Transverse colon (tissue), 4 donors: Measurements from ENCODE around the gene PTPN11. TPM values are rescaled to one million over a fixed set of nuclear protein-coding genes. Genes with fewer than 3 reads are reported as not detected.

Experiments
- DNase-seq: peaks from one replicate; pipeline ENCODE4 v3.0.0-alpha.2; 2019
- H3K27ac ChIP-seq, 4 donors: fragments of 200-600 bp; sonication (generic); 2 replicates each; pipeline ENCODE4 v1.5.1; 2016 to 2018; ENCODE audit warnings: inconsistent platforms in 4 of 4
- H3K27me3 ChIP-seq: fragments of 200-600 bp; sonication (generic); 2 replicates; pipeline ENCODE4 v1.5.1; 2017; ENCODE audit warnings: inconsistent platforms
- H3K36me3 ChIP-seq, 4 donors: fragments of 200-600 bp; sonication (generic); 2 replicates each; pipeline ENCODE4 v1.5.1; 2017 to 2019; ENCODE audit warnings: inconsistent platforms in 4 of 4
- H3K4me1 ChIP-seq, 4 donors: fragments of 200-600 bp; sonication (generic); 2 replicates each; pipeline ENCODE4 v1.5.1; 2017 to 2020; ENCODE audit warnings: inconsistent platforms in 4 of 4
- H3K4me3 ChIP-seq, 4 donors: fragments of 200-600 bp; sonication (generic); 1 replicate in 1 of 4; 2 replicates in 3 of 4; pipeline versions ENCODE4 v1.5.1 to v1.6.1; 2017 to 2019; ENCODE audit warnings: inconsistent platforms in 4 of 4
- H3K9me3 ChIP-seq, 2 donors: fragments of 200-600 bp; sonication (generic); 2 replicates each; pipeline ENCODE4 v1.5.1; 2017 to 2019; ENCODE audit warnings: inconsistent platforms in 2 of 2
- EP300 ChIP-seq: sonication (generic); formaldehyde crosslinking; IDR thresholded peaks from one replicate; pipeline ENCODE4 v1.6.1; 2017; ENCODE audit warnings: antibody characterized with exemption, low read depth
- POLR2A ChIP-seq: fragments of 450-650 bp; IDR thresholded peaks from one replicate; pipeline ENCODE4 v1.6.1; 2016; ENCODE audit warnings: antibody characterized with exemption, mild to moderate bottlenecking, moderate library complexity
- POLR2AphosphoS5 ChIP-seq, 3 donors: sonication (generic); formaldehyde crosslinking; IDR thresholded peaks; one replicate each; pipeline ENCODE4 v1.6.1; 2016; ENCODE audit warnings: antibody characterized with exemption in 3 of 3
- WGBS, 2 donors: methylation state at CpG; one replicate each; pipeline ENCODE4 v1.1.5; 2018; ENCODE audit warnings: low coverage in 1 of 2; 5-methylcytosine and 5-hydroxymethylcytosine counted together
- in situ Hi-C, 4 donors: fragments of 200-750 bp; cut with MboI; loops; one replicate each; pipeline versions ENCODE4 v1.15.0 to v1.15.1; 2017; ENCODE audit warnings: low sequenced_read_pairs in 3 of 4, low pct_ligation_motif_present in 1 of 4, low pct_unique_long_range_greater_than_20kb in 1 of 4
- intact Hi-C: fragments of 100-400 bp; cut with DNase I; formaldehyde crosslinking; loops from one replicate; pipeline ENCODE4 v1.15.1; 2023; ENCODE audit warnings: low total_unique reads
- total RNA-seq, 4 donors: library from RNA; depleted of rRNA; stranded (reverse); fragments of >200 nt; gene quantifications; one replicate each; pipeline ENCODE4 v1.1.0, GENCODE V29; 2016
- TF ChIP-seq, protein P1 (sequence below), 5 experiments: fragments of 200-600 bp in 3 of 5; fragments of 450-650 bp in 2 of 5; sonication (generic) in 3 of 5; IDR thresholded peaks; 1 replicate in 2 of 5; 2 replicates in 3 of 5; pipeline ENCODE4 v1.5.1; 2016 to 2017; ENCODE audit warnings: antibody characterized with exemption in 5 of 5, inconsistent platforms in 3 of 5, mild to moderate bottlenecking in 2 of 5, moderate library complexity in 1 of 5

The PTPN11 gene
- total RNA-seq, 4 donors from 2014 or later: 46.4 to 56.7 (median 50.3) TPM

DNA sequence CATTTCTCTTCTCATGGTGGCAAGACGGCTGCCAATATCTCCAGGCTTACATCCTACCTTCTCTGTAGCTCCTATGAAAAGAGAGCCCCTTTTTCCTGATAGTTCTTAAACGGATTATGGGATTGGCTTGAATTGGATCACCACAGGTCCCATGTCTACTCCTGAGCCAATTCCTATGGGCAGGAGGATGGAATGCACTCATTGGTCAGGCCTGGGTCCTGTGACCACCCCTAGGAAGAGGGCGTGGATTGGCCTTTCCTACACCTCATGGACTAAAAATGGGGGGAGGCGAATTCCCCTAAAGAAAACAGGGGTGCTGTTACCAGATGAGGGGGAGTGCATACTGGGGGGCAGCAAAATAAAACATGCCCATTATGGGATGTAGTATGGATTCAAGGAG, 108.8 kb downstream of the PTPN11 start:
- Histone ChIP-seq H3K4me3 (no peak overlapping the region), H3K9me3 (no peaks in the 10 kb centered on the region), H3K27me3 (no peaks in the 10 kb centered on the region), H3K27ac (no peak overlapping the region), H3K36me3 (no peaks in the 10 kb centered on the region), H3K4me1 (no peaks in the 10 kb centered on the region)
- DNase-seq: no peak
- TF ChIP-seq, protein P1, sequence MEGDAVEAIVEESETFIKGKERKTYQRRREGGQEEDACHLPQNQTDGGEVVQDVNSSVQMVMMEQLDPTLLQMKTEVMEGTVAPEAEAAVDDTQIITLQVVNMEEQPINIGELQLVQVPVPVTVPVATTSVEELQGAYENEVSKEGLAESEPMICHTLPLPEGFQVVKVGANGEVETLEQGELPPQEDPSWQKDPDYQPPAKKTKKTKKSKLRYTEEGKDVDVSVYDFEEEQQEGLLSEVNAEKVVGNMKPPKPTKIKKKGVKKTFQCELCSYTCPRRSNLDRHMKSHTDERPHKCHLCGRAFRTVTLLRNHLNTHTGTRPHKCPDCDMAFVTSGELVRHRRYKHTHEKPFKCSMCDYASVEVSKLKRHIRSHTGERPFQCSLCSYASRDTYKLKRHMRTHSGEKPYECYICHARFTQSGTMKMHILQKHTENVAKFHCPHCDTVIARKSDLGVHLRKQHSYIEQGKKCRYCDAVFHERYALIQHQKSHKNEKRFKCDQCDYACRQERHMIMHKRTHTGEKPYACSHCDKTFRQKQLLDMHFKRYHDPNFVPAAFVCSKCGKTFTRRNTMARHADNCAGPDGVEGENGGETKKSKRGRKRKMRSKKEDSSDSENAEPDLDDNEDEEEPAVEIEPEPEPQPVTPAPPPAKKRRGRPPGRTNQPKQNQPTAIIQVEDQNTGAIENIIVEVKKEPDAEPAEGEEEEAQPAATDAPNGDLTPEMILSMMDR (IDR thresholded peaks at IDR 0.05): no peak
- TF ChIP-seq POLR2AphosphoS5 (IDR thresholded peaks at IDR 0.05) (no peak), POLR2A (no peak), EP300 (no peak)
- 76 to 93% methylated on average over 2 to 4 of the region's 4 CpGs for WGBS, 2 donors
- intact Hi-C loops: no loop called here
- in situ Hi-C loops: no loop called here

DNA sequence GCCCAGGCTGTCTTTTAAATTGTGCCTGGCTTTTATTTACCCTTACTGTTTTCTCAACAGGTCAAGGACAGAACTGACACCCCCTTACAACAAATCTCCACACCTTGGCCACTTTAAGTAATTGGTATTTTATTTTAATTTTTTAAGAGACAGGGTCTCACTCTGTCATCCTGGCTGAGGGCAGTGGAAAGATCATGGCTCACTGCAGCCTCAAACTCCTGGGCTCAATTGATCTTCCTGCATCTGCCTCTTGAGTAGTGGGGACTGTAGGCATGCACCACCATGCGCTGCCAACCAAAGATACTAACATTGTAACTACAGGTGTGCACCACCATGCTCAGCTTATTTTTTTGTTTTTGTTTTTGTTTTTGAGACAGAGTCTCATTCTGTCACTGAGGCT, 109.8 kb downstream of the PTPN11 start:
- 95% methylated on average over 1 of the region's 1 CpG; no CpG with 5 or more reads in 1 of the 2 donors for WGBS, 2 donors
- H3K4me3 ChIP-seq: no peak overlapping the region
- intact Hi-C loops: no loop called here
- H3K27me3 ChIP-seq: no peaks in the 10 kb centered on the region
- H3K27ac ChIP-seq: no peak overlapping the region
- H3K9me3 ChIP-seq: no peaks in the 10 kb centered on the region
- H3K36me3 ChIP-seq: no peaks in the 10 kb centered on the region
- no peak for DNase-seq
- TF ChIP-seq EP300: no peak
- in situ Hi-C loops: no loop called here
- no peaks in the 10 kb centered on the region for H3K4me1 ChIP-seq

DNA sequence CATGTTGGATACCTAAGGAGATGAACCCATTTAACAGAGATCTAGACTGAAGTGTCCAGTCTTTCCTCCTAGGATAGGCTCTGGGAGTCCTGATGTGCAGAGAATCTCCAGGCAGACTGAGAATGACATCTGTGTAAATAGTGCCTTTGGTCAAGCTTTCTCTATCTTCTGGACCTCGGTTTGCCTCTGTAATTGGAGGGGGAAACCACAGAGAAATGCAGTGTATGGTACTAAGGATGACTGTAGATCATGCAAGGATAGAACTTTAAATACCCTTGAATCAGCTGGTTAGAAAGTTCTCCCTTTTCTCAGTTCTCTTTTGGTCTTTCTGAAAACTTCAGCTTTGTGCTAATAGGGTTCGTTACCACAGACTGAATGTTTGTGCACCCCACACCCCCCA, 112.2 kb downstream of the PTPN11 start:
- no peaks in the 10 kb centered on the region for H3K27me3 ChIP-seq
- 46 to 62% methylated on average over 2 of the region's 2 CpGs for WGBS, 2 donors
- intact Hi-C loops (no loop called here), in situ Hi-C loops (no loop called here)
- no peak for TF ChIP-seq EP300
- no peak for TF ChIP-seq POLR2A
- no peak overlapping the region for H3K4me3 ChIP-seq
- no peak for DNase-seq
- no peak overlapping the region for H3K27ac ChIP-seq
- H3K36me3 ChIP-seq: no peaks in the 10 kb centered on the region
- no peaks in the 10 kb centered on the region for H3K4me1 ChIP-seq
- no peaks in the 10 kb centered on the region for H3K9me3 ChIP-seq

DNA sequence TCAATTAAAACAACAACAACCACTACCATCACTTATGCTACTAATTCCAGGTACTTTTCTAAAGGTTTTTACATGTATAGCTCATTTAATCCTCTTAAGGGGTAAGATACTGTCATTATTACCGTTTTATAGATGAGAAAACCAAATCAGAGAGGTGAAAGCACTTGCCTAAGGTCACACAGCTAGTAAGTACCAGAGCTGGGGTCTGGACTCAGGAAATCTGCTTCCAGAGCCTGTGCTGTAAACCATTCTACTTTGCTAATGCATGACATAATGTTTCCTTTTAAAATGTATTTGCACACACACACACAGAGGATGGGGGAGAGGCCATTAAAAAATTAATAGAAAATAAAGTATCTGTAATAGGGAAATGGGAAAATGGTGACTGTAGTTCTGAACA, 113.4 kb downstream of the PTPN11 start:
- Histone ChIP-seq H3K4me3 (no peak overlapping the region), H3K27ac (no peak overlapping the region), H3K4me1 (no peaks in the 10 kb centered on the region), H3K9me3 (no peaks in the 10 kb centered on the region), H3K36me3 (no peaks in the 10 kb centered on the region), H3K27me3 (no peaks in the 10 kb centered on the region)
- TF ChIP-seq EP300: no peak
- no peak for TF ChIP-seq POLR2AphosphoS5 (IDR thresholded peaks at IDR 0.05)
- TF ChIP-seq POLR2A: no peak
- TF ChIP-seq, protein P1 (IDR thresholded peaks at IDR 0.05): no peak
- DNase-seq: no peak
- intact Hi-C loops (no loop called here), in situ Hi-C loops (no loop called here)
- WGBS, 2 donors: 38 to 70% methylated on average over 1 of the region's 1 CpG

DNA sequence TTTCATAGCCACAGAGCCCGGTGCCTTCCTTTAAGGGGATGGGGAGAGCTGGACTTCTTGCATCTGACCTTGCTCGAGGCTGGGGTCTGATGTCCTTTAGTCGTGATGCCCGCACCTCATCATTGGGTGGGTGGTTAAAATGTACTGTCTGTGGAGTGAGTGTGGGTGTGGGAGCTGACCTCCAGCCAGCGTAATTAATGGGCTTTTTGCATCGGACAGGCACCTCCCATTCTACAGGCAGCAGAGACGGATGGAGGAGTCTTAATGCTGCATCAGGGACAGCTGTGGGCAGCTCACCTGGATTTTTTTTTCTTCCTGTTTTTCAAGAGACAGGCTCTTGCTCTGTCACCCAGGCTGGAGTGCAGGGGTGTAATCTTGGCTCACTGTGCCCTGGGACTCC, 114.8 kb downstream of the PTPN11 start:
- no peak for TF ChIP-seq POLR2A
- TF ChIP-seq EP300: no peak
- TF ChIP-seq POLR2AphosphoS5 (IDR thresholded peaks at IDR 0.05): no peak
- TF ChIP-seq, protein P1 (IDR thresholded peaks at IDR 0.05): no peak
- H3K27ac ChIP-seq: no peak overlapping the region
- DNase-seq: no peak
- in situ Hi-C loops (no loop called here), intact Hi-C loops (no loop called here)
- no peak overlapping the region for H3K4me3 ChIP-seq
- no peaks in the 10 kb centered on the region for H3K27me3 ChIP-seq
- H3K4me1 ChIP-seq: no peaks in the 10 kb centered on the region
- no peaks in the 10 kb centered on the region for H3K9me3 ChIP-seq
- 77 to 84% methylated on average over 7 of the region's 7 CpGs for WGBS, 2 donors
- H3K36me3 ChIP-seq: no peaks in the 10 kb centered on the region
